Esophagus muscularis mucosa (tissue), 4 donors: Measurements from ENCODE around the gene SEL1L. TPM values are rescaled to one million over a fixed set of nuclear protein-coding genes. Genes with fewer than 3 reads are reported as not detected.

ENCODE experiments used
- DNase-seq: peaks from one replicate; pipeline ENCODE4 v3.0.0-alpha.2; 2017; ENCODE audit errors: extremely low spot score
- H3K27ac ChIP-seq, 4 donors: fragments of 200-600 bp; sonication (generic); replicated peaks in 1 of 4; 1 replicate in 3 of 4; 2 replicates in 1 of 4; pipeline ENCODE4 v1.5.1; 2016 to 2019; ENCODE audit warnings: mild to moderate bottlenecking in 1 of 4
- H3K27me3 ChIP-seq, 4 donors: fragments of 200-600 bp; sonication (generic); one replicate each; pipeline versions ENCODE4 v1.5.1 to v1.6.0; 2016 to 2019
- H3K36me3 ChIP-seq, 4 donors: fragments of 200-600 bp; sonication (generic); one replicate each; pipeline ENCODE4 v1.5.1; 2016 to 2019
- H3K4me1 ChIP-seq, 4 donors: fragments of 200-600 bp; sonication (generic); one replicate each; pipeline ENCODE4 v1.5.1; 2016 to 2019
- H3K4me3 ChIP-seq, 4 donors: fragments of 200-600 bp; sonication (generic); 1 replicate in 2 of 4; 2 replicates in 2 of 4; pipeline ENCODE4 v1.5.1; 2016 to 2019; ENCODE audit warnings: mild to moderate bottlenecking in 4 of 4, moderate library complexity in 1 of 4
- H3K9me3 ChIP-seq, 4 donors: fragments of 200-600 bp; sonication (generic); 1 replicate in 3 of 4; 2 replicates in 1 of 4; pipeline ENCODE4 v1.5.1; 2016 to 2019
- EP300 ChIP-seq: sonication (generic); formaldehyde crosslinking; IDR thresholded peaks from one replicate; pipeline ENCODE4 v1.6.1; 2017; ENCODE audit warnings: antibody characterized with exemption
- POLR2A ChIP-seq: fragments of 450-650 bp; IDR thresholded peaks from one replicate; pipeline ENCODE4 v1.6.1; 2017; ENCODE audit warnings: antibody characterized with exemption, moderate library complexity, mild to moderate bottlenecking, low read depth
- POLR2AphosphoS5 ChIP-seq, 2 donors: sonication (generic); formaldehyde crosslinking; IDR thresholded peaks; one replicate each; pipeline ENCODE4 v1.6.1; 2017; ENCODE audit warnings: antibody characterized with exemption in 2 of 2
- WGBS: methylation state at CpG from one replicate; pipeline ENCODE4 v1.1.5; 2018; 5-methylcytosine and 5-hydroxymethylcytosine counted together
- intact Hi-C: fragments of 100-400 bp; cut with DNase I; formaldehyde crosslinking; loops from one replicate; pipeline ENCODE4 v1.15.1; 2023
- total RNA-seq, 4 donors: library from RNA; depleted of rRNA; stranded (reverse); fragments of >200 nt; gene quantifications; one replicate each; pipeline versions ENCODE4 v1.1.0 to v1.2.1, GENCODE V29; 2016
- TF ChIP-seq, protein P1 (sequence below), 3 experiments: fragments of 200-600 bp in 2 of 3; fragments of 450-650 bp in 1 of 3; sonication (generic) in 2 of 3; IDR thresholded peaks; one replicate each; pipeline ENCODE4 v1.5.1; 2017 to 2019; ENCODE audit warnings: antibody characterized with exemption in 3 of 3, mild to moderate bottlenecking in 2 of 3, moderate library complexity in 1 of 3

The SEL1L gene
- total RNA-seq, 4 donors from 2014 or later = 54.2 to 64.2 (median 55.6) TPM

DNA sequence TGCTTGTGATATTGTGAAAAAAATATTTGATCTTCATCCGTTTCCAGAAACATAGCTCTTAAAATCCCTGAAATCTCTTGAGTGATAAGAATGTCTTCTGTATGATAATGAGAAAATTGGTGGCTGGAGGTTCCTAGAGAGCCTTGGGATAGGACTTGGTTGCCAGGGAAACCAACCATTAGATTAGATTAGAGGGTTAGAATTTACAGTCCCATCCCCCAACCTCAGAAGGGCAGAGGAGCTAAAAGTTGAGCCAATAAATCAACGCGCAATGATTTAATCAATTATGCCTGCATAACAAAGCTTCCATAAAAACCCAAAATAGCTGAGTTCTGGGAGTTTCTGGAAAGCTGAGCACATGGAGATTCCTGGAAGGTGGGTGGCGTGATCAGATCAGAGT is 10.6 kb downstream of the SEL1L start:
- no peak overlapping the region for H3K4me3 ChIP-seq
- WGBS = 93% methylated on average over 4 of the region's 4 CpGs

DNA sequence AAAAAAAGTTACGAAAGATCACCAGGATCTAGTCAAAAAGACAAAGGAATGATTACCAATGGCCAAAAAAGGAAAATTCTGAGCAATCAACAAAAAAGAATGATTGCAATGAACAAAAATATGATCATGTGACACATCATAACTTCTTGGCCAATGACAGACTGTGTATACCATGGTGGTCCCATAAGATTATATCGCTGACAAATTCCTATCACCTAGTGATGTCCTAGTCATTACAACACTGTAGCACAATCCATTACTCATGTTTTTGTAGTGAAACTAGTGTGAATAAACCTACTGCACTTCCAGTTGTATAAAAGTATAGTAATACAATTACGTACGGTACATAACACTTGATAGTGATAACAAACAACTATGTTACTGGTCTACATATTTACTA is 12.3 kb downstream of the SEL1L start:
- no peak overlapping the region for H3K27ac ChIP-seq
- no peak overlapping the region for H3K4me3 ChIP-seq
- intact Hi-C loops = no loop called here
- 97% methylated on average over 4 of the region's 4 CpGs for WGBS
- H3K27me3 ChIP-seq = no peaks in the 10 kb centered on the region
- H3K4me1 ChIP-seq = peaks cover 38 to 43% (median 40%) of the 10 kb centered on the region in 4 donors
- DNase-seq = no peak
- peaks cover 24 to 60% (median 40%) of the 10 kb centered on the region in 4 donors for H3K36me3 ChIP-seq
- TF ChIP-seq POLR2A = no peak
- TF ChIP-seq, protein P1, sequence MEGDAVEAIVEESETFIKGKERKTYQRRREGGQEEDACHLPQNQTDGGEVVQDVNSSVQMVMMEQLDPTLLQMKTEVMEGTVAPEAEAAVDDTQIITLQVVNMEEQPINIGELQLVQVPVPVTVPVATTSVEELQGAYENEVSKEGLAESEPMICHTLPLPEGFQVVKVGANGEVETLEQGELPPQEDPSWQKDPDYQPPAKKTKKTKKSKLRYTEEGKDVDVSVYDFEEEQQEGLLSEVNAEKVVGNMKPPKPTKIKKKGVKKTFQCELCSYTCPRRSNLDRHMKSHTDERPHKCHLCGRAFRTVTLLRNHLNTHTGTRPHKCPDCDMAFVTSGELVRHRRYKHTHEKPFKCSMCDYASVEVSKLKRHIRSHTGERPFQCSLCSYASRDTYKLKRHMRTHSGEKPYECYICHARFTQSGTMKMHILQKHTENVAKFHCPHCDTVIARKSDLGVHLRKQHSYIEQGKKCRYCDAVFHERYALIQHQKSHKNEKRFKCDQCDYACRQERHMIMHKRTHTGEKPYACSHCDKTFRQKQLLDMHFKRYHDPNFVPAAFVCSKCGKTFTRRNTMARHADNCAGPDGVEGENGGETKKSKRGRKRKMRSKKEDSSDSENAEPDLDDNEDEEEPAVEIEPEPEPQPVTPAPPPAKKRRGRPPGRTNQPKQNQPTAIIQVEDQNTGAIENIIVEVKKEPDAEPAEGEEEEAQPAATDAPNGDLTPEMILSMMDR (IDR thresholded peaks at IDR 0.05) = no peak
- TF ChIP-seq EP300 = no peak
- TF ChIP-seq POLR2AphosphoS5 (IDR thresholded peaks at IDR 0.05) = no peak
- no peaks in the 10 kb centered on the region for H3K9me3 ChIP-seq

More for the DNA sequence above, 10.6 kb downstream of the SEL1L start:
- Histone ChIP-seq H3K27ac (no peak overlapping the region), H3K27me3 (no peaks in the 10 kb centered on the region), H3K9me3 (no peaks in the 10 kb centered on the region), H3K36me3 (peaks cover 26 to 53% (median 40%) of the 10 kb centered on the region in 4 donors), H3K4me1 (peaks cover 23 to 29% (median 25%) of the 10 kb centered on the region in 4 donors)
- TF ChIP-seq, protein P1 (IDR thresholded peaks at IDR 0.05) = no peak
- TF ChIP-seq EP300 = no peak
- no peak for TF ChIP-seq POLR2AphosphoS5 (IDR thresholded peaks at IDR 0.05)
- no peak for TF ChIP-seq POLR2A
- DNase-seq = no peak
- intact Hi-C loops = no loop called here

DNA sequence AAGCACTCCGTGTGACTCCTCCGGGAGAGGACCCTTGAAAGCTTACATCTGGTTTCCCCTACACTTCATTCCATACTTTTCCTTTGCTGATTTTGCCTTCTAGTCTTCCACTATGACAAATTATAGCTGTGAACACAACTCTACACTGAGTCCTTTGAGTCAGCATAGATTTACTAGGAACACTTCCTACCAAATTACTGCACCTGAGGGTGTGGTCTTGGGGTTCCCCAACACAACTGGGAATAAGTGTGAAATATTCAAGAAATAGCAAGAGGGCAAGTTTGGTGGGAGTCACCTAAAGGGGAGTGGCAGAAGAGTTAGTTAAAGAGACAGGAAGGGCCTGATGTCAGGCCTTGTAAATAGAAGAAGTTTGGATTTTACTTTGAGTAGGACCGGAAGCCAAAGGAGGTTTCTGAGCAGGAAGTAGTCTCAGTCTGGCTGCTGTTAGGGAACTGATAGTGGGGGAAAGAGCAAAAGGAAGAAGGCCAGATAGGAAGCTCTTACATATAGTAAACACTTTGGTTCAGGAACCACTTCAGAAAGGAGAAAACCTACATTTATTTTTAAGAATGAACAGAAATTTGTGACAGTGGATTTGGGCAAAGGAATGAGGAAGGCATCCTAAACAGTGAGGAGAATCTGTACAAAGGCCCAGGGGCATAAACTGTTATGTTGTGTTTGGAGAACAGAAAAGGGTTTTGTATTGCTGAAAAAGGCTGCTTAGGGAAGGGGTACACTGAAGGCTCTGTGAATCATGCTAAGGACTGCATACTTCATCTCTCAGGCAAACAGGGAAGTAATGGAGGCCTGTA is 14.2 kb downstream of the SEL1L start:
- TF ChIP-seq, protein P1 (IDR thresholded peaks at IDR 0.05) = no peak
- TF ChIP-seq EP300 (no peak), POLR2A (no peak), POLR2AphosphoS5 (IDR thresholded peaks at IDR 0.05) (no peak)
- intact Hi-C loops = no loop called here
- peak overlapping the region; percentile 76 to 81 (median 79) for H3K27ac ChIP-seq
- H3K4me3 ChIP-seq = no peak overlapping the region
- no peaks in the 10 kb centered on the region for H3K9me3 ChIP-seq
- H3K27me3 ChIP-seq = no peaks in the 10 kb centered on the region
- H3K36me3 ChIP-seq = peaks cover 15 to 50% (median 30%) of the 10 kb centered on the region in 4 donors
- H3K4me1 ChIP-seq = peaks cover 38 to 52% (median 47%) of the 10 kb centered on the region in 4 donors
- no peak for DNase-seq
- 45% methylated on average over 3 of the region's 3 CpGs for WGBS

DNA sequence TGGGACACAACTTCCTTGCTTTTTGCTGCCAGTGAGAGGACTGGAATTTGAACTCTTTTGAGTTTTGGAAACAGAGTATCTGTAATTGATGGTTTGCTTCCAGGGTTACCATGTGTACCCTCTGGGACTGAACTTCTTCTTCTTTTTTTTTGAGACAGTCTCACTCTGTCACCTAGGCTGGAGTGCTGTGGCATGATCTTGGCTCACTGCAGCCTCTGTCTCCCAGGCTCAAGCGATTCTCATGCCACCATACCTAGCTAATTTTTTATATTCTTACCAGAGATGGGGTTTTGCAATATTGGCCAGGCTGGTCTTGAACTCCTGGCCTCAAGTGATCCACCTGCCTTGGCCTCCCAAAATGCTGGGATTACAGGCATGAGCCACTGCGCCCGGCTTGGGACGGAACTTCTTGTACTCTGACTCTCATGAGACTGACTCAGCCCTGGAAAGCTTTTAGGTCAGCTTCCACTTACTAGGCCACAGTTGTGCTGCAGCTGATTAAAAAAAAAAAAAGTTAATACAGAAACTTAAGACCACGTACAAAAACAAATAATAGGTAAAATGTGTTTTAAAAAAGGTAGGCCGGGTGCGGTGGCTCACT is 15.8 kb downstream of the SEL1L start:
- Histone ChIP-seq H3K27me3 (no peaks in the 10 kb centered on the region), H3K4me1 (peaks cover 38 to 52% (median 48%) of the 10 kb centered on the region in 4 donors), H3K27ac (peak overlapping the region; percentile 76 to 81 (median 79)), H3K9me3 (no peaks in the 10 kb centered on the region), H3K36me3 (peaks cover 12 to 46% (median 29%) of the 10 kb centered on the region in 4 donors), H3K4me3 (no peak overlapping the region)
- intact Hi-C loops = no loop called here
- no peak for DNase-seq
- TF ChIP-seq POLR2A (no peak), POLR2AphosphoS5 (IDR thresholded peaks at IDR 0.05) (peak; percentile 67 to 74)
- WGBS = 52% methylated on average over 7 of the region's 7 CpGs
